B cell (primary cell): Measurements from ENCODE around the gene CERS6. TPM values are rescaled to one million over a fixed set of nuclear protein-coding genes. Genes with fewer than 3 reads are reported as not detected.

Source experiments
- ATAC-seq: fragments of 200-7000 bp; cut with Tn5 transposase; one replicate; pipeline ENCODE4 v1.10.0; 2021; ENCODE audit warnings: low read depth, mild to moderate bottlenecking, moderate number of reproducible peaks, moderate library complexity
- CTCF ChIA-PET: fragments of 350-600 bp; sonication (Branson Sonifier 250); formaldehyde crosslinking; loops from one replicate; lab custom pipeline; 2021; ENCODE audit warnings: antibody characterized with exemption, inconsistent platforms; lab: Charles Lee
- POLR2A ChIA-PET: fragments of 350-600 bp; sonication (Branson Sonifier 250); formaldehyde crosslinking; loops from one replicate; lab custom pipeline; 2021; ENCODE audit warnings: antibody characterized with exemption; lab: Charles Lee
- DNase-seq: peaks from one replicate; pipeline ENCODE4 v3.0.0; 2013
- H2AFZ ChIP-seq: 2 replicates; pipeline ENCODE4 v1.6.1; 2012; ENCODE audit warnings: mild to moderate bottlenecking, low read depth, low read length; ENCODE audit not compliant: insufficient read depth, poor library complexity, severe bottlenecking
- H3K27ac ChIP-seq, 2 donors: 1 replicate in 1 of 2; 2 replicates in 1 of 2; pipeline ENCODE4 v1.5.1; 2012 to 2013; ENCODE audit warnings: low read length in 2 of 2, mild to moderate bottlenecking in 2 of 2, moderate library complexity in 1 of 2
- H3K27me3 ChIP-seq, 4 experiments: fragments of 200-600 bp in 1 of 4; sonication (generic) in 1 of 4; replicated peaks in 1 of 4; 1 replicate in 2 of 4; 2 replicates in 2 of 4; pipeline versions ENCODE4 v1.6.1 to v1.7.0; 2013 to 2016; ENCODE audit warnings: low read length in 3 of 4, mild to moderate bottlenecking in 2 of 4, mixed read lengths in 1 of 4, moderate library complexity in 1 of 4; ENCODE audit not compliant: insufficient read depth in 4 of 4, control insufficient read depth in 3 of 4; ENCODE audit errors: control extremely low read depth in 1 of 4
- H3K36me3 ChIP-seq, 2 experiments: replicated peaks in 1 of 2; 1 replicate in 1 of 2; 2 replicates in 1 of 2; pipeline versions ENCODE4 v1.6.1 to v1.7.1; 2013; ENCODE audit warnings: low read length in 1 of 2; ENCODE audit not compliant: insufficient read depth in 2 of 2, control insufficient read depth in 1 of 2; ENCODE audit errors: control extremely low read depth in 1 of 2, extremely low read depth in 1 of 2
- H3K4me1 ChIP-seq, 2 donors: fragments of 200-600 bp in 1 of 2; sonication (generic) in 1 of 2; 1 replicate in 1 of 2; 2 replicates in 1 of 2; pipeline versions ENCODE4 v1.5.1 to v1.6.1; 2013 to 2017; ENCODE audit warnings: low read length in 2 of 2; ENCODE audit not compliant: control insufficient read depth in 2 of 2, insufficient read depth in 2 of 2
- H3K4me2 ChIP-seq: replicated peaks from 2 replicates; pipeline ENCODE3; 2012; ENCODE audit warnings: mild to moderate bottlenecking, low read depth, low read length; ENCODE audit not compliant: poor library complexity, severe bottlenecking
- H3K4me3 ChIP-seq, 5 experiments: fragments of 200-600 bp in 1 of 5; sonication (generic) in 1 of 5; 1 replicate in 3 of 5; 2 replicates in 2 of 5; pipeline versions ENCODE4 v1.5.1 to v1.7.0; 2011 to 2016; ENCODE audit warnings: low read length in 4 of 5, mild to moderate bottlenecking in 4 of 5, low read depth in 2 of 5, control low read depth in 1 of 5, moderate library complexity in 1 of 5; ENCODE audit not compliant: insufficient read depth in 1 of 5; ENCODE audit errors: control extremely low read depth in 1 of 5, extremely low read depth in 1 of 5
- H3K79me2 ChIP-seq: fragments of 200-600 bp; sonication (generic); one replicate; pipeline ENCODE4 v1.6.0; 2016; ENCODE audit warnings: low read length; ENCODE audit not compliant: control insufficient read depth, insufficient read depth
- H3K9ac ChIP-seq: fragments of 200-600 bp; sonication (generic); 2 replicates; pipeline ENCODE4 v1.6.1; 2017; ENCODE audit warnings: mild to moderate bottlenecking, low read length, moderate library complexity
- H3K9me3 ChIP-seq, 3 donors: one replicate each; pipeline versions ENCODE4 v1.6.1 to v1.7.1; 2013; ENCODE audit warnings: low read length in 2 of 3; ENCODE audit not compliant: control insufficient read depth in 2 of 3, insufficient read depth in 1 of 3; ENCODE audit errors: control extremely low read depth in 1 of 3
- H4K20me1 ChIP-seq: 2 replicates; pipeline ENCODE4 v1.6.0; 2012; ENCODE audit warnings: mild to moderate bottlenecking, low read length; ENCODE audit not compliant: insufficient read depth, control insufficient read depth, poor library complexity, severe bottlenecking
- H3K27ac Mint-ChIP-seq: one replicate; pipeline ENCODE4 v1.8.0; 2021; ENCODE audit warnings: mixed read lengths
- H3K27me3 Mint-ChIP-seq: one replicate; pipeline ENCODE4 v1.8.0; 2021; ENCODE audit warnings: mixed read lengths
- H3K4me1 Mint-ChIP-seq: one replicate; pipeline ENCODE4 v1.8.0; 2021; ENCODE audit warnings: mixed read lengths
- H3K4me3 Mint-ChIP-seq: one replicate; pipeline ENCODE4 v1.8.0; 2021; ENCODE audit warnings: mixed read lengths
- H3K9me3 Mint-ChIP-seq: one replicate; pipeline ENCODE4 v1.8.0; 2022; ENCODE audit warnings: mixed read lengths; ENCODE audit not compliant: insufficient read depth
- CTCF ChIP-seq: fragments of 200-600 bp; IDR thresholded peaks from one replicate; pipeline ENCODE4 v1.8.0; 2022; ENCODE audit warnings: antibody characterized with exemption, mild to moderate bottlenecking
- EZH2 ChIP-seq: IDR thresholded peaks from 2 replicates; pipeline ENCODE4 v1.6.1; 2012; ENCODE audit warnings: borderline replicate concordance, low read depth, mild to moderate bottlenecking, moderate library complexity, low read length; ENCODE audit not compliant: insufficient read depth, poor library complexity, severe bottlenecking
- WGBS: methylation state at CpG from one replicate; pipeline ENCODE4 v1.1.5; 2013; ENCODE audit warnings: missing lambda C conversion rate; ENCODE audit not compliant: insufficient coverage; 5-methylcytosine and 5-hydroxymethylcytosine counted together
- intact Hi-C: fragments of 100-400 bp; cut with micrococcal nuclease; formaldehyde crosslinking; loops from one replicate; pipeline ENCODE4 v1.10.0; 2022
- polyA plus RNA-seq: library from polyadenylated mRNA; depleted of rRNA; stranded (reverse); fragments of >200 nt; gene quantifications from 2 replicates; pipeline ENCODE4 v1.2.3, GENCODE V29; 2012
- total RNA-seq, 2 donors: library from RNA; stranded (reverse); fragments of 120-200 nt in 1 of 2; gene quantifications; 1 replicate in 1 of 2; 2 replicates in 1 of 2; pipeline versions ENCODE4 v1.2.3 to v1.2.4, GENCODE V29; 2013 to 2022

The CERS6 gene
- total and polyA plus RNA-seq, 2 donors (not counting 1 experiment from before 2014, with no cell fraction given), result 2.2 to 5.5 TPM

GRCh38 chr2:168732506-168732905, 276.4 kb downstream of the CERS6 start:
- no peaks in the 10 kb centered on the region for H3K27me3 ChIP-seq
- H3K4me2 ChIP-seq, result no peak overlapping the region
- H2AFZ ChIP-seq, result no peak overlapping the region
- H3K9ac ChIP-seq, result no peak overlapping the region
- Mint-ChIP-seq H3K27ac (no peak overlapping the region), H3K4me3 (no peak overlapping the region), H3K4me1 (no peaks in the 10 kb centered on the region), H3K27me3 (no peaks in the 10 kb centered on the region), H3K9me3 (no peaks in the 10 kb centered on the region)
- H3K36me3 ChIP-seq, result peaks cover 0 to 2% of the 10 kb centered on the region in 2 experiments
- ChIA-PET POLR2A (no interaction called here), CTCF (no interaction called here)
- no peak for TF ChIP-seq CTCF
- no peak for TF ChIP-seq EZH2
- DNase-seq (no peak), ATAC-seq (no peak)
- H3K27ac ChIP-seq, result no peak overlapping the region
- no peaks in the 10 kb centered on the region for H3K4me1 ChIP-seq
- intact Hi-C loops, result no loop called here
- H3K4me3 ChIP-seq, result no peak overlapping the region
- no peaks in the 10 kb centered on the region for H3K79me2 ChIP-seq
- H3K9me3 ChIP-seq, result no peaks in the 10 kb centered on the region
- no peaks in the 10 kb centered on the region for H4K20me1 ChIP-seq

GRCh38 chr2:168734199-168734760, 278.2 kb downstream of the CERS6 start:
- CTCF ChIA-PET, result interaction anchor here (1.3 kb wide), 1 partner anchor 25 kb away, joined by 4 read pairs; no protein-coding TSS in a partner anchor
- ATAC-seq (no peak), DNase-seq (no peak)
- Mint-ChIP-seq H3K4me1 (no peaks in the 10 kb centered on the region), H3K9me3 (no peaks in the 10 kb centered on the region), H3K27me3 (no peaks in the 10 kb centered on the region), H3K4me3 (no peak overlapping the region), H3K27ac (no peak overlapping the region)
- no peaks in the 10 kb centered on the region for H3K9me3 ChIP-seq
- H4K20me1 ChIP-seq, result no peaks in the 10 kb centered on the region
- no peak overlapping the region for H3K4me3 ChIP-seq
- H3K36me3 ChIP-seq, result no peaks in the 10 kb centered on the region
- no peak overlapping the region for H3K9ac ChIP-seq
- intact Hi-C loops, result no loop called here
- no peak overlapping the region for H3K27ac ChIP-seq
- TF ChIP-seq CTCF (no peak), EZH2 (no peak)
- H2AFZ ChIP-seq, result no peak overlapping the region
- 98% methylated on average over 4 of the region's 6 CpGs for WGBS
- H3K27me3 ChIP-seq, result no peaks in the 10 kb centered on the region
- H3K79me2 ChIP-seq, result no peaks in the 10 kb centered on the region
- POLR2A ChIA-PET, result no interaction called here
- H3K4me1 ChIP-seq, result no peaks in the 10 kb centered on the region
- no peak overlapping the region for H3K4me2 ChIP-seq
